ENCODE data around the gene KRT38.

Gene KRT38

DNA sequence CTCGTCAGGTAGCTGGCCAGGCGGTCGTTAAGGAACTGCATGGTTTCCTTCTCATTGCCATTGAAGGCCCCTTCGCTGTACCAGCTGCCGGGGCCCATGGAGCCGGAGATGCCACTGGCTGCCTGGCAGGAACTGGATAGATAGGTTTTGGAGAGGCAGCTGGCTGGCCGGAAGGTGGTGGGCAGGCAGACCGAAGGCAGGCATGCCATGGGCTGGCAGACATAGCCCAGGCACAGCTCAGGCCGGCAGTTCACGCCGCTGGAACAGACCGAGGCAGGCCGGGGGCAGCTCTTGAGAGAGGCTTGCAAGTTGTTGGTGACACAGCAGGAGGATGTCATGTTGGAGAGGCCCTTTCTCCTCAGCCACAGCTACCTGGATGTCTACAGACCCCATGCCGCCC lies 26.2 kb upstream of the KRT38 start, which contains the start of gene KRT32:
TSS of gene KRT32 (minus strand) at position 399 of the 400 bp plus-strand sequence. CDS start at position 338, 61 bp downstream.
- H4K12ac ChIP-seq (ENCODE audit: low read depth, low read length), result no peak within 1 kb of the TSS
- no peak within 1 kb of the TSS for H4K8ac ChIP-seq (ENCODE audit: low read depth, low read length)
- H3K23ac ChIP-seq (ENCODE audit: low read length), result no peak within 1 kb of the TSS
- H3K4me1 ChIP-seq (ENCODE audit: control insufficient read depth in 1 of 2, insufficient read depth in 2 of 2, low read length in 2 of 2), result no peaks in the 10 kb centered on the region
- WGBS (ENCODE audit: extremely low coverage, insufficient coverage, insufficient read length), result no CpG with 5 or more reads among the region's 14 CpGs
- H3K9ac ChIP-seq (ENCODE audit: low read length), result no peak within 1 kb of the TSS
- no peak within 1 kb of the TSS for H2BK5ac ChIP-seq (ENCODE audit: low read depth, low read length, poor library complexity)
- H3K79me2 ChIP-seq (ENCODE audit: control insufficient read depth, insufficient read depth, low read length, poor library complexity), result no peaks in the 10 kb centered on the region
- no peak within 1 kb of the TSS for H2BK120ac ChIP-seq (ENCODE audit: insufficient read depth, low read length, poor library complexity)
- no peak for DNase-seq
- no peak within 1 kb of the TSS for H4K91ac ChIP-seq (ENCODE audit: low read depth, low read length)
- no peaks in the 10 kb centered on the region for H3K27me3 ChIP-seq (ENCODE audit: insufficient read depth, low read length)
- H3K27ac ChIP-seq (ENCODE audit: low read depth, low read length), result no peak within 1 kb of the TSS
- H2AK5ac ChIP-seq (ENCODE audit: low read length), result no peak within 1 kb of the TSS
- no peaks in the 10 kb centered on the region for H3K79me1 ChIP-seq (ENCODE audit: low read length)
- H3K36me3 ChIP-seq (ENCODE audit: control insufficient read depth in 1 of 2, insufficient read depth in 2 of 2, low read length in 2 of 2), result no peaks in the 10 kb centered on the region
- H3K4me3 ChIP-seq (ENCODE audit: low read depth, low read length), result no peak within 1 kb of the TSS
- no peak within 1 kb of the TSS for H3K14ac ChIP-seq (ENCODE audit: low read length)
- H3K18ac ChIP-seq (ENCODE audit: low read length), result no peak within 1 kb of the TSS
- no peak within 1 kb of the TSS for H2BK12ac ChIP-seq (ENCODE audit: low read length)
- no peak within 1 kb of the TSS for H3K4me2 ChIP-seq (ENCODE audit: low read length)
- H3K4ac ChIP-seq (ENCODE audit: low read depth, low read length), result no peak within 1 kb of the TSS
- peaks cover 5% of the 10 kb centered on the region for H3K9me3 ChIP-seq (ENCODE audit: insufficient read depth, low read depth, low read length)
- H2AFZ ChIP-seq (ENCODE audit: insufficient read depth, low read length, poor library complexity), result no peak within 1 kb of the TSS

DNA sequence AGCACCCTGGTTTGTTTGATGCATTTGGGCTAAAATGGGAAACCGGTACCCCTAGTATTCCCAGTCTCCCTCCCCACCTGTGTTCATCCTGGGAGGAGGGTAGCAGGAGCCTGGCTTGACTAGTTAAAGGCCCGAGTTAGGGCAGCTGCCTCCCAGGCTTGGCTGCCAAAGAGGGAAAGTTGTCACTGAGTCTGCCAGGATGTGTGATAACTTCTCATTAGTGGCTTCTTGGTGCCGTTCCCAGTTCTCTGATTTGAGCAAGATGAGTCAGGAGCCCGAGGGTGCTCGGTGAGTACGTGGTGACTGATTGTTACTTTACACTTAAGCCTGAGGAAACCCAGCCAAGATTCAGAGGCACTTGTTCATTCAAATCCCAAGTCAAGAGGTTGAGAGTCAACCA lies 23.9 kb upstream of the KRT38 start:
- Histone ChIP-seq H3K4me1 (ENCODE audit: control insufficient read depth in 1 of 2, insufficient read depth in 2 of 2, low read length in 2 of 2) (no peaks in the 10 kb centered on the region), H2BK5ac (ENCODE audit: low read depth, low read length, poor library complexity) (no peak overlapping the region), H2BK12ac (ENCODE audit: low read length) (no peak overlapping the region), H3K23ac (ENCODE audit: low read length) (no peak overlapping the region), H3K79me2 (ENCODE audit: control insufficient read depth, insufficient read depth, low read length, poor library complexity) (no peaks in the 10 kb centered on the region), H3K27me3 (ENCODE audit: insufficient read depth, low read length) (no peaks in the 10 kb centered on the region), H3K4ac (ENCODE audit: low read depth, low read length) (no peak overlapping the region), H2BK120ac (ENCODE audit: insufficient read depth, low read length, poor library complexity) (no peak overlapping the region), H3K27ac (ENCODE audit: low read depth, low read length) (no peak overlapping the region), H3K18ac (ENCODE audit: low read length) (no peak overlapping the region), H3K9me3 (ENCODE audit: insufficient read depth, low read depth, low read length) (peaks cover 5% of the 10 kb centered on the region), H3K36me3 (ENCODE audit: control insufficient read depth in 1 of 2, insufficient read depth in 2 of 2, low read length in 2 of 2) (no peaks in the 10 kb centered on the region), H3K4me3 (ENCODE audit: low read depth, low read length) (no peak overlapping the region), H3K79me1 (ENCODE audit: low read length) (no peaks in the 10 kb centered on the region), H4K12ac (ENCODE audit: low read depth, low read length) (no peak overlapping the region), H4K8ac (ENCODE audit: low read depth, low read length) (no peak overlapping the region), H3K9ac (ENCODE audit: low read length) (no peak overlapping the region), H2AK5ac (ENCODE audit: low read length) (no peak overlapping the region), H3K4me2 (ENCODE audit: low read length) (no peak overlapping the region), H3K14ac (ENCODE audit: low read length) (no peak overlapping the region), H2AFZ (ENCODE audit: insufficient read depth, low read length, poor library complexity) (no peak overlapping the region), H4K91ac (ENCODE audit: low read depth, low read length) (no peak overlapping the region)
- peak; percentile 9 to 25 for DNase-seq
- WGBS (ENCODE audit: extremely low coverage, insufficient coverage, insufficient read length), result no CpG with 5 or more reads among the region's 6 CpGs

- no peak overlapping the region for H2AK5ac ChIP-seq (ENCODE audit: low read length)
- H4K12ac ChIP-seq (ENCODE audit: low read depth, low read length), result no peak overlapping the region
- H3K79me2 ChIP-seq (ENCODE audit: control insufficient read depth, insufficient read depth, low read length, poor library complexity), result no peaks in the 10 kb centered on the region
- H3K4me2 ChIP-seq (ENCODE audit: low read length), result no peak overlapping the region
- no peak for DNase-seq
- no peak overlapping the region for H3K4me3 ChIP-seq (ENCODE audit: low read depth, low read length)
- no CpG with 5 or more reads among the region's 11 CpGs for WGBS (ENCODE audit: extremely low coverage, insufficient coverage, insufficient read length)
- no peak overlapping the region for H3K4ac ChIP-seq (ENCODE audit: low read depth, low read length)
- no peak overlapping the region for H4K91ac ChIP-seq (ENCODE audit: low read depth, low read length)
- no peak overlapping the region for H2BK120ac ChIP-seq (ENCODE audit: insufficient read depth, low read length, poor library complexity)
- H3K9me3 ChIP-seq (ENCODE audit: insufficient read depth, low read depth, low read length), result peaks cover 5% of the 10 kb centered on the region
- no peaks in the 10 kb centered on the region for H3K27me3 ChIP-seq (ENCODE audit: insufficient read depth, low read length)
- H3K23ac ChIP-seq (ENCODE audit: low read length), result no peak overlapping the region
- H2AFZ ChIP-seq (ENCODE audit: insufficient read depth, low read length, poor library complexity), result no peak overlapping the region
- H2BK12ac ChIP-seq (ENCODE audit: low read length), result no peak overlapping the region
- H3K36me3 ChIP-seq (ENCODE audit: control insufficient read depth in 1 of 2, insufficient read depth in 2 of 2, low read length in 2 of 2), result no peaks in the 10 kb centered on the region
- H3K18ac ChIP-seq (ENCODE audit: low read length), result no peak overlapping the region
- H3K27ac ChIP-seq (ENCODE audit: low read depth, low read length), result no peak overlapping the region
- no peak overlapping the region for H4K8ac ChIP-seq (ENCODE audit: low read depth, low read length)
- no peaks in the 10 kb centered on the region for H3K4me1 ChIP-seq (ENCODE audit: control insufficient read depth in 1 of 2, insufficient read depth in 2 of 2, low read length in 2 of 2)
- H3K79me1 ChIP-seq (ENCODE audit: low read length), result no peaks in the 10 kb centered on the region
- no peak overlapping the region for H2BK5ac ChIP-seq (ENCODE audit: low read depth, low read length, poor library complexity)
- no peak overlapping the region for H3K9ac ChIP-seq (ENCODE audit: low read length)
- H3K14ac ChIP-seq (ENCODE audit: low read length), result no peak overlapping the region
These were observed 23.4 kb upstream of the KRT38 start for GRCh38 chr17:41464173-41464572.

- H4K8ac ChIP-seq (ENCODE audit: low read depth, low read length), result no peak overlapping the region
These were observed 23.0 kb upstream of the KRT38 start for GRCh38 chr17:41463746-41464145.

More at GRCh38 chr17:41463746-41464145, 23.0 kb upstream of the KRT38 start:
- Histone ChIP-seq H3K9ac (ENCODE audit: low read length) (no peak overlapping the region), H3K27me3 (ENCODE audit: insufficient read depth, low read length) (no peaks in the 10 kb centered on the region), H2BK5ac (ENCODE audit: low read depth, low read length, poor library complexity) (no peak overlapping the region), H3K79me2 (ENCODE audit: control insufficient read depth, insufficient read depth, low read length, poor library complexity) (no peaks in the 10 kb centered on the region), H3K14ac (ENCODE audit: low read length) (no peak overlapping the region), H3K27ac (ENCODE audit: low read depth, low read length) (no peak overlapping the region), H3K4ac (ENCODE audit: low read depth, low read length) (no peak overlapping the region), H3K36me3 (ENCODE audit: control insufficient read depth in 1 of 2, insufficient read depth in 2 of 2, low read length in 2 of 2) (no peaks in the 10 kb centered on the region), H2AFZ (ENCODE audit: insufficient read depth, low read length, poor library complexity) (no peak overlapping the region), H3K23ac (ENCODE audit: low read length) (no peak overlapping the region), H2AK5ac (ENCODE audit: low read length) (no peak overlapping the region), H2BK120ac (ENCODE audit: insufficient read depth, low read length, poor library complexity) (no peak overlapping the region), H4K91ac (ENCODE audit: low read depth, low read length) (no peak overlapping the region), H3K4me2 (ENCODE audit: low read length) (no peak overlapping the region), H3K4me3 (ENCODE audit: low read depth, low read length) (no peak overlapping the region), H3K4me1 (ENCODE audit: control insufficient read depth in 1 of 2, insufficient read depth in 2 of 2, low read length in 2 of 2) (no peaks in the 10 kb centered on the region), H3K79me1 (ENCODE audit: low read length) (no peaks in the 10 kb centered on the region), H3K9me3 (ENCODE audit: insufficient read depth, low read depth, low read length) (peaks cover 5% of the 10 kb centered on the region), H3K18ac (ENCODE audit: low read length) (no peak overlapping the region), H2BK12ac (ENCODE audit: low read length) (no peak overlapping the region), H4K12ac (ENCODE audit: low read depth, low read length) (no peak overlapping the region)
- WGBS (ENCODE audit: extremely low coverage, insufficient coverage, insufficient read length), result no CpG with 5 or more reads among the region's 8 CpGs
- no peak for DNase-seq

All from trophoblast cell (in vitro differentiated cells and primary cell).